Gastrocnemius medialis (tissue), 4 donors: Measurements from ENCODE around the gene GBA3. TPM values are rescaled to one million over a fixed set of nuclear protein-coding genes. Genes with fewer than 3 reads are reported as not detected.

Source experiments
- ATAC-seq, 2 donors: fragments of 150-250 bp; one replicate each; pipeline ENCODE4 v1.9.1; 2016
- DNase-seq, 2 donors: peaks; one replicate each; pipeline ENCODE4 v3.0.0-alpha.2; 2019
- H3K27ac ChIP-seq, 4 donors: fragments of 200-600 bp; sonication (generic); 1 replicate in 1 of 4; 2 replicates in 3 of 4; pipeline ENCODE4 v1.5.1; 2016 to 2018; ENCODE audit warnings: mild to moderate bottlenecking in 2 of 4, moderate library complexity in 1 of 4
- H3K27me3 ChIP-seq, 3 donors: fragments of 200-600 bp; sonication (generic) in 2 of 3; 1 replicate in 1 of 3; 2 replicates in 2 of 3; pipeline versions ENCODE4 v1.5.1 to v1.6.0; 2016 to 2019; ENCODE audit warnings: mild to moderate bottlenecking in 1 of 3, moderate library complexity in 1 of 3
- H3K36me3 ChIP-seq, 2 donors: fragments of 200-600 bp; sonication (generic) in 1 of 2; one replicate each; pipeline ENCODE4 v1.5.1; 2017 to 2018
- H3K4me1 ChIP-seq, 2 donors: fragments of 200-600 bp; sonication (generic) in 1 of 2; one replicate each; pipeline ENCODE4 v1.5.1; 2016 to 2017; ENCODE audit warnings: mild to moderate bottlenecking in 2 of 2
- H3K4me3 ChIP-seq, 4 donors: fragments of 200-600 bp; sonication (generic) in 3 of 4; 1 replicate in 1 of 4; 2 replicates in 3 of 4; pipeline ENCODE4 v1.5.1; 2016 to 2019; ENCODE audit warnings: mild to moderate bottlenecking in 2 of 4
- H3K9me3 ChIP-seq, 3 donors: fragments of 200-600 bp; sonication (generic) in 2 of 3; 1 replicate in 1 of 3; 2 replicates in 2 of 3; pipeline ENCODE4 v1.5.1; 2016 to 2019
- CTCF ChIP-seq, 5 experiments: fragments of 450-650 bp in 3 of 5; fragments of 200-600 bp in 2 of 5; sonication (generic) in 2 of 5; IDR thresholded peaks in 4 of 5; conservative IDR thresholded peaks in 1 of 5; 1 replicate in 4 of 5; 2 replicates in 1 of 5; pipeline ENCODE4 v1.5.1; 2016 to 2019; ENCODE audit warnings: antibody characterized with exemption in 5 of 5, mild to moderate bottlenecking in 3 of 5, moderate library complexity in 3 of 5
- POLR2A ChIP-seq, 2 donors: fragments of 450-650 bp; IDR thresholded peaks; one replicate each; pipeline ENCODE4 v1.6.1; 2017; ENCODE audit warnings: antibody characterized with exemption in 2 of 2, mild to moderate bottlenecking in 2 of 2, moderate library complexity in 2 of 2
- in situ Hi-C, 4 donors: fragments of 200-750 bp; cut with MboI; loops; one replicate each; pipeline versions ENCODE4 v1.15.0 to v1.8.0; 2017; ENCODE audit warnings: low sequenced_read_pairs in 4 of 4
- intact Hi-C: fragments of 100-400 bp; cut with DNase I; formaldehyde crosslinking; loops from one replicate; pipeline ENCODE4 v1.15.1; 2023; ENCODE audit warnings: low total_unique reads
- total RNA-seq, 4 donors: library from RNA; depleted of rRNA; stranded (reverse); fragments of >200 nt; gene quantifications; one replicate each; pipeline versions ENCODE4 v1.1.0 to v1.2.3, GENCODE V29; 2016

GBA3 gene
- total RNA-seq, 4 donors from 2014 or later, result 0.24 TPM; not detected in 3

- ATAC-seq, result no peak
These were observed 9.0 kb upstream of the GBA3 start for GRCh38 chr4:22683726-22684125.

GRCh38 chr4:22686141-22686540 is 6.6 kb upstream of the GBA3 start:
- intact Hi-C loops (no loop called here), in situ Hi-C loops (loop anchor here in 2 of 4 donors (10.0 to 25.0 kb wide), 2 partner anchors 281 to 899 kb away; no protein-coding TSS in a partner anchor)
- no peak for ATAC-seq
- TF ChIP-seq POLR2A (IDR thresholded peaks at IDR 0.05), result no peak
- TF ChIP-seq CTCF (IDR thresholded peaks at IDR 0.05 in 4 of 5, conservative IDR thresholded peaks at IDR 0.05 in 1 of 5), result no peak
- no peaks in the 10 kb centered on the region for H3K27me3 ChIP-seq
- DNase-seq, result no peak
- H3K36me3 ChIP-seq, result no peaks in the 10 kb centered on the region
- H3K27ac ChIP-seq, result no peak overlapping the region
- H3K9me3 ChIP-seq, result no peaks in the 10 kb centered on the region
- no peaks in the 10 kb centered on the region for H3K4me1 ChIP-seq
- H3K4me3 ChIP-seq, result no peak overlapping the region

More at GRCh38 chr4:22683726-22684125, 9.0 kb upstream of the GBA3 start:
- H3K9me3 ChIP-seq, result no peaks in the 10 kb centered on the region
- DNase-seq, result no peak
- TF ChIP-seq CTCF (IDR thresholded peaks at IDR 0.05 in 4 of 5, conservative IDR thresholded peaks at IDR 0.05 in 1 of 5) (no peak), POLR2A (IDR thresholded peaks at IDR 0.05) (no peak)
- no peaks in the 10 kb centered on the region for H3K27me3 ChIP-seq
- H3K4me3 ChIP-seq, result no peak overlapping the region
- H3K27ac ChIP-seq, result no peak overlapping the region
- intact Hi-C loops, result no loop called here
- H3K36me3 ChIP-seq, result no peaks in the 10 kb centered on the region
- in situ Hi-C loops, result loop anchor here in 2 of 4 donors (10.0 to 25.0 kb wide), 2 partner anchors 279 to 896 kb away; no protein-coding TSS in a partner anchor
- peaks cover 12 to 13% of the 10 kb centered on the region in 2 donors for H3K4me1 ChIP-seq

GRCh38 chr4:22688236-22688635 is 4.5 kb upstream of the GBA3 start:
- no peak overlapping the region for H3K27ac ChIP-seq
- no peak for TF ChIP-seq CTCF (IDR thresholded peaks at IDR 0.05 in 4 of 5, conservative IDR thresholded peaks at IDR 0.05 in 1 of 5)
- no peak for TF ChIP-seq POLR2A (IDR thresholded peaks at IDR 0.05)
- no peaks in the 10 kb centered on the region for H3K9me3 ChIP-seq
- in situ Hi-C loops (loop anchor here in 2 of 4 donors (10.0 to 25.0 kb wide), 2 partner anchors 283 to 901 kb away; no protein-coding TSS in a partner anchor), intact Hi-C loops (no loop called here)
- no peak for ATAC-seq
- no peaks in the 10 kb centered on the region for H3K36me3 ChIP-seq
- H3K27me3 ChIP-seq, result no peaks in the 10 kb centered on the region
- DNase-seq, result no peak
- no peaks in the 10 kb centered on the region for H3K4me1 ChIP-seq
- H3K4me3 ChIP-seq, result no peak overlapping the region

- DNase-seq (no peak), ATAC-seq (no peak)
- no peaks in the 10 kb centered on the region for H3K4me1 ChIP-seq
- H3K36me3 ChIP-seq, result no peaks in the 10 kb centered on the region
- H3K27me3 ChIP-seq, result no peaks in the 10 kb centered on the region
- no peak overlapping the region for H3K4me3 ChIP-seq
- H3K27ac ChIP-seq, result no peak overlapping the region
- TF ChIP-seq CTCF (IDR thresholded peaks at IDR 0.05 in 4 of 5, conservative IDR thresholded peaks at IDR 0.05 in 1 of 5) (no peak), POLR2A (IDR thresholded peaks at IDR 0.05) (no peak)
- no peaks in the 10 kb centered on the region for H3K9me3 ChIP-seq
- in situ Hi-C loops, result loop anchor here in 2 of 4 donors (10.0 to 25.0 kb wide), 2 partner anchors 285 to 902 kb away; no protein-coding TSS in a partner anchor
- intact Hi-C loops, result no loop called here
These were observed 3.3 kb upstream of the GBA3 start for GRCh38 chr4:22689428-22689827.

- ATAC-seq (no peak), DNase-seq (no peak)
- no peak overlapping the region for H3K4me3 ChIP-seq
- H3K36me3 ChIP-seq, result no peaks in the 10 kb centered on the region
- no peaks in the 10 kb centered on the region for H3K4me1 ChIP-seq
- no peaks in the 10 kb centered on the region for H3K9me3 ChIP-seq
- no peak overlapping the region for H3K27ac ChIP-seq
- intact Hi-C loops (no loop called here), in situ Hi-C loops (loop anchor here in 3 of 4 donors (10.0 to 25.0 kb wide), 2 partner anchors 908 to 910 kb away; no protein-coding TSS in a partner anchor)
- TF ChIP-seq CTCF (IDR thresholded peaks at IDR 0.05 in 4 of 5, conservative IDR thresholded peaks at IDR 0.05 in 1 of 5) (no peak), POLR2A (IDR thresholded peaks at IDR 0.05) (no peak)
- no peaks in the 10 kb centered on the region for H3K27me3 ChIP-seq
These were observed 2.3 kb downstream of the GBA3 start for GRCh38 chr4:22695029-22695428.
